Activated effector memory CD4-positive, alpha-beta T cell treated with Interleukin-2 at 50 U/mL for 16 hours (primary cell): ENCODE measurements around the gene KCMF1.

Experiments
- DNase-seq: peaks from one replicate; pipeline ENCODE4 v3.0.0-alpha.2; 2020

The KCMF1 gene

GRCh38 chr2:85032621-85033020 lies 61.7 kb downstream of the KCMF1 start:
- DNase-seq = no peak

GRCh38 chr2:85033388-85033787 lies 62.4 kb downstream of the KCMF1 start:
- no peak for DNase-seq

GRCh38 chr2:85034158-85034557 lies 63.2 kb downstream of the KCMF1 start:
- DNase-seq = no peak

GRCh38 chr2:85037622-85038021 lies 66.7 kb downstream of the KCMF1 start:
- DNase-seq = no peak

- no peak for DNase-seq
These were observed 71.4 kb downstream of the KCMF1 start for GRCh38 chr2:85042330-85042729.

- no peak for DNase-seq
These were observed 77.6 kb downstream of the KCMF1 start for GRCh38 chr2:85048534-85048933.

- DNase-seq = no peak
These were observed 78.3 kb downstream of the KCMF1 start for GRCh38 chr2:85049236-85049635.

GRCh38 chr2:85053802-85054201 lies 82.8 kb downstream of the KCMF1 start:
- no peak for DNase-seq

- DNase-seq = no peak
These were observed 86.4 kb downstream of the KCMF1 start for GRCh38 chr2:85057226-85057962.

GRCh38 chr2:85061896-85062295 lies 90.9 kb downstream of the KCMF1 start:
- DNase-seq = no peak

- no peak for DNase-seq
These were observed 91.6 kb downstream of the KCMF1 start for GRCh38 chr2:85062565-85062964.

- no peak for DNase-seq
These were observed 93.1 kb downstream of the KCMF1 start for GRCh38 chr2:85063981-85064599.

GRCh38 chr2:85064927-85065577 lies 94.1 kb downstream of the KCMF1 start:
- no peak for DNase-seq

GRCh38 chr2:85066006-85066740 lies 95.2 kb downstream of the KCMF1 start:
- DNase-seq = no peak

GRCh38 chr2:85066874-85067351 lies 96.0 kb downstream of the KCMF1 start:
- no peak for DNase-seq

- no peak for DNase-seq
These were observed 100.1 kb downstream of the KCMF1 start for GRCh38 chr2:85071096-85071495.

GRCh38 chr2:85073033-85073432 lies 102.1 kb downstream of the KCMF1 start:
- DNase-seq = no peak

- DNase-seq = no peak
These were observed 105.8 kb downstream of the KCMF1 start for GRCh38 chr2:85076618-85077274.

GRCh38 chr2:85077859-85078419 lies 107.0 kb downstream of the KCMF1 start:
- no peak for DNase-seq

GRCh38 chr2:85078536-85078935 lies 107.6 kb downstream of the KCMF1 start:
- no peak for DNase-seq

GRCh38 chr2:85083092-85083491 lies 112.1 kb downstream of the KCMF1 start:
- no peak for DNase-seq

GRCh38 chr2:85085563-85085962 lies 114.6 kb downstream of the KCMF1 start:
- no peak for DNase-seq
